HepG2 (cell line): ENCODE measurements around the gene FNBP1L. TPM values are rescaled to one million over a fixed set of nuclear protein-coding genes. Genes with fewer than 3 reads are reported as not detected.

Source experiments
- GPN1 ChIP-seq: sonication (generic); formaldehyde crosslinking; IDR thresholded peaks from 2 replicates; pipeline ENCODE4 v1.5.1; 2020; ENCODE audit warnings: missing genetic modification reagents, borderline replicate concordance
- IKZF1 ChIP-seq: fragments of 450-650 bp; IDR thresholded peaks from 2 replicates; pipeline ENCODE4 v1.7.1; 2016
- IKZF4 ChIP-seq: sonication (generic); formaldehyde crosslinking; IDR thresholded peaks from 2 replicates; pipeline ENCODE4 v1.5.1; 2020; ENCODE audit warnings: borderline replicate concordance, mild to moderate bottlenecking, low read depth, missing genetic modification reagents; ENCODE audit errors: not compliant biosample characterization
- ISL2 ChIP-seq: sonication (generic); formaldehyde crosslinking; IDR thresholded peaks from 2 replicates; pipeline ENCODE4 v1.5.0; 2020; ENCODE audit warnings: missing genetic modification reagents
- JUN ChIP-seq: sonication (generic); formaldehyde crosslinking; IDR thresholded peaks from 2 replicates; pipeline ENCODE4 v1.4.0; 2020; ENCODE audit warnings: mild to moderate bottlenecking, missing genetic modification reagents
- KLF16 ChIP-seq, 2 experiments: sonication (generic) in 1 of 2; formaldehyde crosslinking in 1 of 2; IDR thresholded peaks; 2 replicates each; pipeline versions ENCODE4 v1.6.1 to v1.8.0; 2016 to 2023; ENCODE audit warnings: missing genetic modification reagents in 2 of 2, missing compliant biosample characterization in 1 of 2
- NFYB ChIP-seq: sonication (generic); formaldehyde crosslinking; IDR thresholded peaks from 2 replicates; pipeline ENCODE4 v1.4.0; 2020; ENCODE audit warnings: missing genetic modification reagents
- PAF1 ChIP-seq: IDR thresholded peaks from 2 replicates; pipeline ENCODE4 v1.6.1; 2016; ENCODE audit warnings: missing genetic modification reagents, missing compliant biosample characterization
- TBX2 ChIP-seq: sonication (generic); formaldehyde crosslinking; IDR thresholded peaks from 2 replicates; pipeline ENCODE4 v1.5.0; 2020; ENCODE audit warnings: missing genetic modification reagents, mild to moderate bottlenecking, borderline replicate concordance
- ZEB1 ChIP-seq: IDR thresholded peaks from 2 replicates; pipeline ENCODE4 v1.6.1; 2012; ENCODE audit warnings: mild to moderate bottlenecking, low read depth, inconsistent platforms; ENCODE audit not compliant: insufficient replicate concordance
- ZMAT3 ChIP-seq: sonication (generic); formaldehyde crosslinking; conservative IDR thresholded peaks from 2 replicates; pipeline ENCODE4 v1.7.0; 2021; ENCODE audit warnings: missing genetic modification reagents
- ZNF274 ChIP-seq: sonication (generic); formaldehyde crosslinking; IDR thresholded peaks from 2 replicates; pipeline ENCODE4 v1.5.1; 2020; ENCODE audit warnings: mild to moderate bottlenecking, missing genetic modification reagents
- ZNF510 ChIP-seq: sonication (generic); formaldehyde crosslinking; IDR thresholded peaks from 2 replicates; pipeline ENCODE4 v1.4.0; 2020; ENCODE audit warnings: low read depth, mild to moderate bottlenecking, missing genetic modification reagents
- ZNF570 ChIP-seq: sonication (generic); formaldehyde crosslinking; IDR thresholded peaks from 2 replicates; pipeline ENCODE4 v1.4.0; 2020; ENCODE audit warnings: mild to moderate bottlenecking, missing genetic modification reagents, borderline replicate concordance
- ZNF605 ChIP-seq: sonication (generic); formaldehyde crosslinking; IDR thresholded peaks from 2 replicates; pipeline ENCODE4 v1.8.0; 2022; ENCODE audit warnings: mild to moderate bottlenecking, missing genetic modification reagents
- ZNF737 ChIP-seq: sonication (generic); formaldehyde crosslinking; IDR thresholded peaks from 2 replicates; pipeline ENCODE4 v1.5.0; 2020; ENCODE audit warnings: missing genetic modification reagents, mild to moderate bottlenecking, borderline replicate concordance
- ZNF782 ChIP-seq: sonication (generic); formaldehyde crosslinking; IDR thresholded peaks from 2 replicates; pipeline ENCODE4 v1.4.0; 2020; ENCODE audit warnings: missing genetic modification reagents, mild to moderate bottlenecking, borderline replicate concordance
- ZNF792 ChIP-seq: IDR thresholded peaks from 2 replicates; pipeline ENCODE4 v1.6.1; 2016
- polyA plus RNA-seq, 8 experiments: library from polyadenylated mRNA; depleted of rRNA in 3 of 8; stranded (reverse) in 7 of 8; unstranded in 1 of 8; fragments of >200 nt; fragmentation: Illumina TruSeq in 4 of 8; extraction: Trizol in 4 of 8; gene quantifications; 2 replicates each; pipeline versions ENCODE4 v1.2.1 to v1.2.3, GENCODE V29; 2011 to 2016; ENCODE audit warnings: low read depth in 4 of 8, missing spikeins in 1 of 8, mixed read lengths in 1 of 8; ENCODE audit not compliant: insufficient read depth in 1 of 8
- total RNA-seq, 5 experiments: library from RNA; depleted of rRNA; stranded (reverse); fragments of >200 nt; fragmentation: Illumina TruSeq; extraction: Trizol; gene quantifications; 2 replicates each; pipeline ENCODE4 v1.2.3, GENCODE V29; 2016; ENCODE audit warnings: low read depth in 1 of 5
- TF ChIP-seq, protein P1 (sequence below): IDR thresholded peaks from 2 replicates; pipeline ENCODE4 v1.4.0; 2020; ENCODE audit warnings: mild to moderate bottlenecking, missing genetic modification reagents
- TF ChIP-seq, protein P2 (sequence below): sonication (generic); formaldehyde crosslinking; IDR thresholded peaks from 2 replicates; pipeline ENCODE4 v1.5.0; 2020; ENCODE audit warnings: mild to moderate bottlenecking, missing genetic modification reagents, borderline replicate concordance
- TF ChIP-seq, protein P3 (sequence below): sonication (generic); formaldehyde crosslinking; IDR thresholded peaks from 2 replicates; pipeline ENCODE4 v1.8.0; 2022; ENCODE audit warnings: mild to moderate bottlenecking, missing genetic modification reagents, moderate library complexity
- TF ChIP-seq, protein P4 (sequence below): conservative IDR thresholded peaks from 2 replicates; pipeline ENCODE4 v1.6.1; 2018; ENCODE audit warnings: missing genetic modification reagents

FNBP1L gene
- total and polyA plus RNA-seq, 2 of the 13 experiments (the other 11 are each of a cell fraction or from before 2014, with no cell fraction given), result 24.1 to 27.1 TPM

DNA sequence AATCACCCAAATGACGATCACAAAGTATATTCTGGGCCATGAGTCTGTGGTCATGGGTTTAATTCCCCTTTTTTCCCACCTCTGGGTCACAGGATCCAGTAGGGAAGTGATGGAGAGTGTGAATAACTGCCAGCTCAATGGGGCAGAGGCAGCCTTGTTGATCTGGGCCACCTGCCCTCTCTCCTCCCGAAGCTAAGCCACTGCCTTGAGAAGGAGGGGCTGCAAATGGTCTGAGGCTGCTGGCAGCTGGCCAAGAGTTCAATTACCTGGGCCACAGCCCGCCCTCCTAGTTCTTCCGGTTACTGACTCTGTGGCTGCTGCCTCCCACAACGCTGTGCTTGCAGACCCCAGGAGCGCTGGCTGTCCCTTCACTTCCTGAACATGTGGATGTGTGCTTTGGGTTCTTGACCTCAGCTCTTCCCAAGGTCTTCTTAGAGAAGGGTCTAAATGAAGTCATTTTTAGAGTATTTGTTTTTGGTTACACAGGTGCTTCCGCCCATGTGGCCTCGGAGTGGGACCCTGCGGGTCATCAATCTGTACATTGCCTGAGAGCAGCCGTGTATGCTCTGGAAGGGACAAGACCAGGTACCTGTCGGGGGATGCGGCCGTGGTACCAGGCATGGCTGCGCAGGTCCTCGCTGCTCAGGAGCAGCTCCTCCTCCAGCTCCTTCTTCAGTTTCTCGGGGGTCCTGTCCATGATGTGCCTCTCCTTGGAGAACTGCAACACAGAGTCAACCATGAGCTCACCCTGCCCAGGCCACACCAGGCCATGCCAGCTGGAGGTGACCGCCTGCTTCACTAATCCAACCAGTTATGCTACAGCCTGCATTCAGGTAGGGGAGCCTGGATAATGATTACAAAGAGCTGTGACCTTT, 144.0 kb downstream of the FNBP1L start (continued):
- TF ChIP-seq, protein P1, sequence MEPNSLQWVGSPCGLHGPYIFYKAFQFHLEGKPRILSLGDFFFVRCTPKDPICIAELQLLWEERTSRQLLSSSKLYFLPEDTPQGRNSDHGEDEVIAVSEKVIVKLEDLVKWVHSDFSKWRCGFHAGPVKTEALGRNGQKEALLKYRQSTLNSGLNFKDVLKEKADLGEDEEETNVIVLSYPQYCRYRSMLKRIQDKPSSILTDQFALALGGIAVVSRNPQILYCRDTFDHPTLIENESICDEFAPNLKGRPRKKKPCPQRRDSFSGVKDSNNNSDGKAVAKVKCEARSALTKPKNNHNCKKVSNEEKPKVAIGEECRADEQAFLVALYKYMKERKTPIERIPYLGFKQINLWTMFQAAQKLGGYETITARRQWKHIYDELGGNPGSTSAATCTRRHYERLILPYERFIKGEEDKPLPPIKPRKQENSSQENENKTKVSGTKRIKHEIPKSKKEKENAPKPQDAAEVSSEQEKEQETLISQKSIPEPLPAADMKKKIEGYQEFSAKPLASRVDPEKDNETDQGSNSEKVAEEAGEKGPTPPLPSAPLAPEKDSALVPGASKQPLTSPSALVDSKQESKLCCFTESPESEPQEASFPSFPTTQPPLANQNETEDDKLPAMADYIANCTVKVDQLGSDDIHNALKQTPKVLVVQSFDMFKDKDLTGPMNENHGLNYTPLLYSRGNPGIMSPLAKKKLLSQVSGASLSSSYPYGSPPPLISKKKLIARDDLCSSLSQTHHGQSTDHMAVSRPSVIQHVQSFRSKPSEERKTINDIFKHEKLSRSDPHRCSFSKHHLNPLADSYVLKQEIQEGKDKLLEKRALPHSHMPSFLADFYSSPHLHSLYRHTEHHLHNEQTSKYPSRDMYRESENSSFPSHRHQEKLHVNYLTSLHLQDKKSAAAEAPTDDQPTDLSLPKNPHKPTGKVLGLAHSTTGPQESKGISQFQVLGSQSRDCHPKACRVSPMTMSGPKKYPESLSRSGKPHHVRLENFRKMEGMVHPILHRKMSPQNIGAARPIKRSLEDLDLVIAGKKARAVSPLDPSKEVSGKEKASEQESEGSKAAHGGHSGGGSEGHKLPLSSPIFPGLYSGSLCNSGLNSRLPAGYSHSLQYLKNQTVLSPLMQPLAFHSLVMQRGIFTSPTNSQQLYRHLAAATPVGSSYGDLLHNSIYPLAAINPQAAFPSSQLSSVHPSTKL (CRISPR knock-in tag), result peak; percentile 85
- TF ChIP-seq, protein P2, sequence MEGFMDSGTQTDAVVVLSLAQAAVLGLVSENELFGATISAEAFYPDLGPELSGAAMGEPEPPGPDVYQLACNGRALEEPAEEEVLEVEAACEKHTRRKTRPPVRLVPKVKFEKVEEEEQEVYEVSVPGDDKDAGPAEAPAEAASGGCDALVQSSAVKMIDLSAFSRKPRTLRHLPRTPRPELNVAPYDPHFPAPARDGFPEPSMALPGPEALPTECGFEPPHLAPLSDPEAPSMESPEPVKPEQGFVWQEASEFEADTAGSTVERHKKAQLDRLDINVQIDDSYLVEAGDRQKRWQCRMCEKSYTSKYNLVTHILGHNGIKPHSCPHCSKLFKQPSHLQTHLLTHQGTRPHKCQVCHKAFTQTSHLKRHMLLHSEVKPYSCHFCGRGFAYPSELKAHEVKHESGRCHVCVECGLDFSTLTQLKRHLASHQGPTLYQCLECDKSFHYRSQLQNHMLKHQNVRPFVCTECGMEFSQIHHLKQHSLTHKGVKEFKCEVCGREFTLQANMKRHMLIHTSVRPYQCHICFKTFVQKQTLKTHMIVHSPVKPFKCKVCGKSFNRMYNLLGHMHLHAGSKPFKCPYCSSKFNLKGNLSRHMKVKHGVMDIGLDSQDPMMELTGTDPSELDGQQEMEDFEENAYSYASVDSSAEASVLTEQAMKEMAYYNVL (CRISPR knock-in tag), result peak; percentile 19; the same call in 1 of the 2 replicates
- no peak for TF ChIP-seq ZNF570 (CRISPR knock-in tag)
- TF ChIP-seq, protein P3, sequence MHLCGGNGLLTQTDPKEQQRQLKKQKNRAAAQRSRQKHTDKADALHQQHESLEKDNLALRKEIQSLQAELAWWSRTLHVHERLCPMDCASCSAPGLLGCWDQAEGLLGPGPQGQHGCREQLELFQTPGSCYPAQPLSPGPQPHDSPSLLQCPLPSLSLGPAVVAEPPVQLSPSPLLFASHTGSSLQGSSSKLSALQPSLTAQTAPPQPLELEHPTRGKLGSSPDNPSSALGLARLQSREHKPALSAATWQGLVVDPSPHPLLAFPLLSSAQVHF (CRISPR knock-in tag), result peak; percentile 61; the same call in 1 of the 2 replicates
- TF ChIP-seq IKZF1, result no peak
- no peak for TF ChIP-seq ZNF737 (CRISPR knock-in tag)
- TF ChIP-seq ZNF274 (CRISPR knock-in tag), result 0 out of 2 replicates have a peak, but pooled peaks have one; percentile 43
- TF ChIP-seq ZNF510 (CRISPR knock-in tag), result no peak
- TF ChIP-seq ZNF782 (CRISPR knock-in tag), result peak; percentile 57; the same call in 1 of the 2 replicates
- peak; percentile 86 for TF ChIP-seq ZEB1
- TF ChIP-seq KLF16 (CRISPR knock-in tag; IDR thresholded peaks at IDR 0.05), result peak in 1 of 2 experiments; percentile 63; a peak in 2 of 4 replicates
- TF ChIP-seq ZNF605 (CRISPR knock-in tag), result peak; percentile 73
- TF ChIP-seq ZMAT3 (CRISPR knock-in tag), result peak; percentile 90
- TF ChIP-seq, protein P4, sequence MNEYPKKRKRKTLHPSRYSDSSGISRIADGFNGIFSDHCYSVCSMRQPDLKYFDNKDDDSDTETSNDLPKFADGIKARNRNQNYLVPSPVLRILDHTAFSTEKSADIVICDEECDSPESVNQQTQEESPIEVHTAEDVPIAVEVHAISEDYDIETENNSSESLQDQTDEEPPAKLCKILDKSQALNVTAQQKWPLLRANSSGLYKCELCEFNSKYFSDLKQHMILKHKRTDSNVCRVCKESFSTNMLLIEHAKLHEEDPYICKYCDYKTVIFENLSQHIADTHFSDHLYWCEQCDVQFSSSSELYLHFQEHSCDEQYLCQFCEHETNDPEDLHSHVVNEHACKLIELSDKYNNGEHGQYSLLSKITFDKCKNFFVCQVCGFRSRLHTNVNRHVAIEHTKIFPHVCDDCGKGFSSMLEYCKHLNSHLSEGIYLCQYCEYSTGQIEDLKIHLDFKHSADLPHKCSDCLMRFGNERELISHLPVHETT (CRISPR knock-in tag), result 0 out of 2 replicates have a peak, but pooled peaks have one; percentile 28
- peak; percentile 37; the same call in 1 of the 2 replicates for TF ChIP-seq ZNF792
- no peak for TF ChIP-seq GPN1
- 0 out of 2 replicates have a peak, but pooled peaks have one; percentile 11 for TF ChIP-seq NFYB (CRISPR knock-in tag)
- TF ChIP-seq IKZF4 (CRISPR knock-in tag), result peak; percentile 2
- TF ChIP-seq TBX2, result peak; percentile 93
- peak; percentile 78; the same call in 1 of the 2 replicates for TF ChIP-seq ISL2 (CRISPR knock-in tag)
- no peak for TF ChIP-seq PAF1 (CRISPR knock-in tag)
- TF ChIP-seq JUN (CRISPR knock-in tag), result peak; percentile 87
